Measurements from ENCODE around the gene FADS2. TPM values are rescaled to one million over a fixed set of nuclear protein-coding genes. Genes with fewer than 3 reads are reported as not detected.

Gene FADS2
- total and polyA plus RNA-seq, 2 donors = 11.2 to 39.5 TPM

DNA sequence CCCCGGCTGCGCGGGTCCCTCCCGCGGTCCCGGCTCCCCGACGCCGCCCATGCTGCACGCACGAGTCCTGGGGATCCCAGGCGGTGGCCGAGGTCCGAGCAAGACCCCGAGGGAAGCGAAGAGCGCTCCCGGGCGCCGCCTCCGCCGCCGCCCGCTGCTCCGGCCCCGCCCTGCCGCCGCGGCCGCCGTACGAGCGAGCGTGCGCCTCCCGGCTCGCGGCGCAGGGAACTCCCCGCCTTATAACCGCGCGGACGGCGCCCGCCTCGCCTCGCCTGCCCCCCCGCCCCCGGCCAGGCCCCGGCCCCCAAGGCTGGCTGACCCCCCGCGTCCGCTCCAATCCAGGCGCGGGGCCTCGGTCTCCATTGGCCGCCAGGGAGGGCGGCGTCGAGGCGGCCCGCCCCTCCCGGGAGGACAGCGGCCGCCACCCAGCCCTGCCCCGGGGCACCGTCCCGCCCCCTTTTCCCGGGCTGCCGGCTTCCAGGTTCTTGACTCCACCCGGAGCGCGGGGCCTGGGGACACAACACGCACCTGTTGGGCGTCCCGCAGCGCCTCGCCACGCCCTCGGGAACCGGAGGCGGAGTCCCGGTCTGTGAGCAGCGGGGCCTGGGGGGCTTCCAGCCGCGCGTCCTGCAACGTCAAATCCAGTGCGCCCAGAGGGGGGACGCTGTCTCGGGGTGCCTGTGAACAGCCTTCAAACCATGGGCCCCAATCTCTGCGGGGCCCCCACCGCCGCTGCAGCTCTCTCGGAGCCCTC is 63.4 kb downstream of the FADS2 start, which contains the start of gene FADS3:
Gene FADS3, minus strand, starts transcription at position 215 of the 754 bp plus-strand sequence. Its CDS starts 164 bp downstream, at position 51.
- Histone ChIP-seq H3K27ac (ENCODE audit: low read depth in 1 of 2, low read length in 1 of 2) (peak within 1 kb of the TSS in 1 of 2 donors; percentile 2), H3K4me3 (ENCODE audit: low read length in 2 of 2) (peak within 1 kb of the TSS; percentile 40 to 63), H3K4me1 (ENCODE audit: control insufficient read depth in 2 of 2, insufficient read depth in 2 of 2, low read length in 2 of 2) (peaks cover 6 to 15% of the 10 kb centered on the region in 2 donors), H3K36me3 (ENCODE audit: control insufficient read depth in 2 of 2, insufficient read depth in 2 of 2, low read length in 1 of 2) (no peaks in the 10 kb centered on the region), H3K27me3 (ENCODE audit: control insufficient read depth in 2 of 2, insufficient read depth in 1 of 2, low read length in 1 of 2) (peaks cover 9 to 56% of the 10 kb centered on the region in 2 donors), H3K9me3 (ENCODE audit: control insufficient read depth in 2 of 2, insufficient read depth in 1 of 2, low read length in 1 of 2) (peaks cover 0 to 4% of the 10 kb centered on the region in 2 donors)
- WGBS = under 1% methylated on average over 96 of the region's 96 CpGs
- peak in 5 of 9 donors; percentile 12 to 49 (median 33) for DNase-seq (ENCODE audit: low read depth in 6 of 9, low spot score in 9 of 9)

DNA sequence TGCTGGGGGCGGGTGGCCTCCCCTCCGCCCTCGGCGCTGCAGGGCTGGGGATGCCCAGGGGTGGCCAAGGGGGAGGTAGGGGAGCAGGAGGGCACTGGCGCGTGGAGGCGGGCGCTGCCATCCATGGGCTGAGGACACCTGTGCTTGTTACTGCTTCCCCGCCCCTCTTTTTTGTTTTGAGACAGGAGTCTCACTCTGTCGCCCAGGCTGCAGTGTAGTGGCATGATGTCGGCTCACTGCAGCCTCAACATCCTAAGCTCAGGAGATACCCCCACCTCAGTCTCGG is 63.9 kb downstream of the FADS2 start:
- Histone ChIP-seq H3K27me3 (ENCODE audit: control insufficient read depth in 2 of 2, insufficient read depth in 1 of 2, low read length in 1 of 2) (peaks cover 9 to 54% of the 10 kb centered on the region in 2 donors), H3K4me1 (ENCODE audit: control insufficient read depth in 2 of 2, insufficient read depth in 2 of 2, low read length in 2 of 2) (peaks cover 6 to 15% of the 10 kb centered on the region in 2 donors), H3K27ac (ENCODE audit: low read depth in 1 of 2, low read length in 1 of 2) (peak overlapping the region in 1 of 2 donors; percentile 2), H3K36me3 (ENCODE audit: control insufficient read depth in 2 of 2, insufficient read depth in 2 of 2, low read length in 1 of 2) (no peaks in the 10 kb centered on the region), H3K4me3 (ENCODE audit: low read length in 2 of 2) (peak overlapping the region; percentile 29 to 63), H3K9me3 (ENCODE audit: control insufficient read depth in 2 of 2, insufficient read depth in 1 of 2, low read length in 1 of 2) (no peaks in the 10 kb centered on the region)
- 16% methylated on average over 12 of the region's 12 CpGs for WGBS
- DNase-seq (ENCODE audit: low read depth in 6 of 9, low spot score in 9 of 9) = no peak

DNA sequence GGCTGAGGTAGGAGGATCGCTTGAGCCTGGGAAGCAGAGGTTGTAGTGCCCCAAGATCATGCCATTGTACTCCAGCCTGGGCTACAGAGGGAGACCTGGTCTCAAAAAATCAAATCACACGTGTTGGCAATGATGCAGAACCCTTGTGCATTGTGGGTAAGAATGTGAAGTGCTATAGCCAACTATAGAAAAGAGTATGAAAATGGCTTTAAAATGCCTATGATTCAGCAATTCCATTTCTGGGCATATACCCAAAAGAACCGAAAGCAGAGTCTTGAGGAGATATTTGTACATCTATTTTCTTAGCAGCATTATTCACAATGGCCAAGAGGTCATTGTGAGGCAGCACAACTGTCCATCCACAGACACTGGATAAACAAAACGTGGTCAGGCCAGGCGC is 65.9 kb downstream of the FADS2 start:
- Histone ChIP-seq H3K27ac (ENCODE audit: low read depth in 1 of 2, low read length in 1 of 2) (no peak overlapping the region), H3K9me3 (ENCODE audit: control insufficient read depth in 2 of 2, insufficient read depth in 1 of 2, low read length in 1 of 2) (no peaks in the 10 kb centered on the region), H3K36me3 (ENCODE audit: control insufficient read depth in 2 of 2, insufficient read depth in 2 of 2, low read length in 1 of 2) (no peaks in the 10 kb centered on the region), H3K27me3 (ENCODE audit: control insufficient read depth in 2 of 2, insufficient read depth in 1 of 2, low read length in 1 of 2) (peaks cover 9 to 46% of the 10 kb centered on the region in 2 donors), H3K4me3 (ENCODE audit: low read length in 2 of 2) (no peak overlapping the region), H3K4me1 (ENCODE audit: control insufficient read depth in 2 of 2, insufficient read depth in 2 of 2, low read length in 2 of 2) (peaks cover 8 to 19% of the 10 kb centered on the region in 2 donors)
- WGBS = 64% methylated on average over 5 of the region's 5 CpGs
- DNase-seq (ENCODE audit: low read depth in 6 of 9, low spot score in 9 of 9) = no peak

DNA sequence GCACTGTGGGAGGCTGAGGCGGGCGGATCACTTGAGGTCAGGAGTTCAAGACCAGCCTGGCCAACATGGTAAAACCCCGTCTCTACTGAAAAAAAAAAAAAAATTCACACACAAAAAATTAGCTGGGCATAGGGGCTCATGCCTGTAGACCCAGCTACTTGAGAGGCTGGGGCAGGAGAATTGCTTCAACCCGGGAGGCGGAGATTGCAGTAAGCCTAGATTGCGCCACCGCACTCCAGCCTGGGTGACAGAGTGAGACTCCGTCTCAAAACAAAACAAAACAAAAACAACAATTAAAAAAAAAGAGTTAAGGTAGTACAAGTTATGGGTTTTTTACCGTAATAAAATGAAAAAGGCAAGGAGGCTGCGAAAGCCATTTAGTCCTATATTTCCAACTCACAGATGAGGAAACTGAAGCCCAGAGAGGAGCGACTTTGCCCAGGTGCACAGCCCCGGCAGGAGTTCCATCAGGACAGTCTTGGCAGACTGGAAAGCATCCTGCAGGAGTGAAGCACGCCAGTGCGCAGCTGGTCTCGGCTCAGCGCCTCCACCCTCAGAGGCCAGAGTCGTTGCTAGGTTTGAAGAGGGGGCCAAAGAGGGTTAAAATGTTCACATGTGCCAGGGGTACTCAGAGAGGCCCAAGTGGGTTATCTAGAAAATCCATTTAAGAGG is 67.1 kb downstream of the FADS2 start:
- DNase-seq (ENCODE audit: low read depth in 6 of 9, low spot score in 9 of 9) = no peak
- Histone ChIP-seq H3K27me3 (ENCODE audit: control insufficient read depth in 2 of 2, insufficient read depth in 1 of 2, low read length in 1 of 2) (peaks cover 9 to 39% of the 10 kb centered on the region in 2 donors), H3K27ac (ENCODE audit: low read depth in 1 of 2, low read length in 1 of 2) (no peak overlapping the region)

DNA sequence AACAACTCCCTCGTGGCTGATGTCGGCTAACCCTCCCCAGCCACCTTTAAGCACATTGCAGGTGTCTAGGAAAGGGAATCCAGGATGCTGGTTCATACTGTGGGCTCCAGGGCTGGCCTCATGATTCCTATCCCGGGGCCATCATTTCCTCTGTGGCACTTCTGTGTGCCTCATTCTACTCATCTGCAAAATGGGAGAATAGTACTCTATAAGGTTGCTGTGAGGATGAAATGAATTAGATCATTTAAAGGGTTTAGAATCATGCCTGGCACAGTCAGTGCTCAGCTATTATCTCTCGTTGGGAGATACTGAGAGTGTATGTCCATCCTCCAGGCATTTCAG is 67.6 kb downstream of the FADS2 start:
- no peak for DNase-seq (ENCODE audit: low read depth in 6 of 9, low spot score in 9 of 9)
- peaks cover 9 to 34% of the 10 kb centered on the region in 2 donors for H3K27me3 ChIP-seq (ENCODE audit: control insufficient read depth in 2 of 2, insufficient read depth in 1 of 2, low read length in 1 of 2)
- H3K36me3 ChIP-seq (ENCODE audit: control insufficient read depth in 2 of 2, insufficient read depth in 2 of 2, low read length in 1 of 2) = no peaks in the 10 kb centered on the region
- peaks cover 5 to 18% of the 10 kb centered on the region in 2 donors for H3K4me1 ChIP-seq (ENCODE audit: control insufficient read depth in 2 of 2, insufficient read depth in 2 of 2, low read length in 2 of 2)
- no peaks in the 10 kb centered on the region for H3K9me3 ChIP-seq (ENCODE audit: control insufficient read depth in 2 of 2, insufficient read depth in 1 of 2, low read length in 1 of 2)
- no peak overlapping the region for H3K27ac ChIP-seq (ENCODE audit: low read depth in 1 of 2, low read length in 1 of 2)
- no peak overlapping the region for H3K4me3 ChIP-seq (ENCODE audit: low read length in 2 of 2)
- WGBS = 84% methylated on average over 4 of the region's 4 CpGs

More for the DNA sequence above, 67.1 kb downstream of the FADS2 start:
- WGBS = 90% methylated on average over 17 of the region's 17 CpGs
- H3K4me1 ChIP-seq (ENCODE audit: control insufficient read depth in 2 of 2, insufficient read depth in 2 of 2, low read length in 2 of 2) = peaks cover 8 to 23% of the 10 kb centered on the region in 2 donors
- no peaks in the 10 kb centered on the region for H3K9me3 ChIP-seq (ENCODE audit: control insufficient read depth in 2 of 2, insufficient read depth in 1 of 2, low read length in 1 of 2)
- no peak overlapping the region for H3K4me3 ChIP-seq (ENCODE audit: low read length in 2 of 2)
- no peaks in the 10 kb centered on the region for H3K36me3 ChIP-seq (ENCODE audit: control insufficient read depth in 2 of 2, insufficient read depth in 2 of 2, low read length in 1 of 2)

DNA sequence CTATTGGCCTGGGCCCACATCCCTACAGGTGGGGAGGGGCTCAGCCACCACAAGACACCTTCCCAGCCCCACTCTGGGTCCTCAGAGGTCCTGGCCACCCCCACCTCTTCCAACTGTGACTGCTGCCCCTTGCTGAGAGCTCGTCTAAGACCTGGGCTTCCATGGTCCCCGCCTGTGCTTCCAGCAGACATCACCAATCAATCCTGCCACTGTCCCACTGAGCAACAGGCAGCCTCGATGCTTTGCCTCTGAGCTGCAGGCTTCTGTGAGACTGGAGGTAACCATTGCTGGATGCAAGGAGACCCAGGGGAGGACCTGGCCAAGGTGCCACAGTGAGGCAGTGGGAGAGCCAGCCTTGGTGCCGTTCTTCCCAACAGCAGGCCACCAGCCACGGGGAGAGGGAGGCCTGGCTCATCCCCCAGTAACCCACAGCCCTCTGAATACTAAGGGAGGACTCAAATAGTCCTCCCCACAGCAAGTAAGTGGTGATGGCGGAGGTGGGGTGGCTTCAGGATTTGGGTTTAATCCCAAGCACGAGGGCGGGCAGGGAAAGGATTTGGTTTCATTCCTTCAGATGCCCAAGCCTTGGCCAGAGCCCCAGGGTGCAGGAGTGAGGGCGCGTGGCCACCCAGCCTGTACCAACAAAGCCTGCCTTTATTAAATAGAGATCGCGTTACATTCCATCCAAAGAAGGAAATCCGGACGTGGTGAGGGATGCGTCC is 68.7 kb downstream of the FADS2 start:
- peak overlapping the region in 1 of 2 donors; percentile 22 for H3K27ac ChIP-seq (ENCODE audit: low read depth in 1 of 2, low read length in 1 of 2)
- DNase-seq (ENCODE audit: low read depth in 6 of 9, low spot score in 9 of 9) = no peak
- no peaks in the 10 kb centered on the region for H3K9me3 ChIP-seq (ENCODE audit: control insufficient read depth in 2 of 2, insufficient read depth in 1 of 2, low read length in 1 of 2)
- H3K4me3 ChIP-seq (ENCODE audit: low read length in 2 of 2) = no peak overlapping the region
- peaks cover 7 to 24% of the 10 kb centered on the region in 2 donors for H3K27me3 ChIP-seq (ENCODE audit: control insufficient read depth in 2 of 2, insufficient read depth in 1 of 2, low read length in 1 of 2)
- no peaks in the 10 kb centered on the region for H3K36me3 ChIP-seq (ENCODE audit: control insufficient read depth in 2 of 2, insufficient read depth in 2 of 2, low read length in 1 of 2)
- peaks cover 2 to 12% of the 10 kb centered on the region in 2 donors for H3K4me1 ChIP-seq (ENCODE audit: control insufficient read depth in 2 of 2, insufficient read depth in 2 of 2, low read length in 2 of 2)
- WGBS = 94% methylated on average over 15 of the region's 15 CpGs

DNA sequence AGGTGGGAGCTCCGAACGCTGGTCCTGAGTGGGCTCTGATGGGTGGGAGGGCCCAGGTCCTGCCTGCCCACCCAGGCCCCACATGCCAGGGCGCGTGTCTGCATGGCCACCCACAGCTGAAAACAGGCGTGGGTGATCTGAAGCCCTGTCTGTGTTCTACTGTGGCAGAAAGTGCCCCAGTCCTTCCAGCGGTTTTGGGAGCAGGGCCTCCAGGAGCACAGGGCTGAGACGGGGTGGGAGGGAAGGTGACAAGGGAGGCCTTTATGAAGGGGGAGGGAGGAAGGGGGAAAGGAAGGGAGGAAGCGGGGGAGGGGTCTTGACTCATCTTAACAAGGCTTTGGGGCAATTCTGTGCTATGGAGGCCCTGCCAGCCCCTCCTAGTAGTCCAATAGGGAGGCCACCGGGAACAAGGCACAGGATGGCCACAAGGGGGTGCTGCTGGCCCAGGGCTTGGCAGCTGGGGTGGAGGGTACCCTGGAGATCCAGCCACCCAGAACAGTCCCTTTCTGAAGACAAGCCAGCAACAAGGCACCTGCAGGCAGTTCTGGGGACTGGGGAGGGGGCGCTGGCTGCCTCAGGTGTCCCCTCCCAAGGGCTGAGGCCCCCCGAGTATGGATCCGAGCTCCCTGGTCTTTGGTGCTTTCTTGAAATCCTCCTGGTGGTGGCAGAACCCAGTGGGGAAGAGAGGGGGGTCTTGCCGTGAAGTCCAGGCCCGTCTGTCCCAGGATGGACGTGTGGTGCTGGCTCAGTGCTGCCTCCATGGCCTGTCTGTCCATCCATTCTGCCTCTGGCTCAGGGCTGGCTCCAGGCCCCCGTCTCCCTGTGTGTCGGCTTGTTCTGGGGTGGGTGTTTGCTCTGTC is 69.5 kb downstream of the FADS2 start:
- Histone ChIP-seq H3K36me3 (ENCODE audit: control insufficient read depth in 2 of 2, insufficient read depth in 2 of 2, low read length in 1 of 2) (no peaks in the 10 kb centered on the region), H3K27me3 (ENCODE audit: control insufficient read depth in 2 of 2, insufficient read depth in 1 of 2, low read length in 1 of 2) (peaks cover 4 to 16% of the 10 kb centered on the region in 2 donors), H3K27ac (ENCODE audit: low read depth in 1 of 2, low read length in 1 of 2) (no peak overlapping the region), H3K9me3 (ENCODE audit: control insufficient read depth in 2 of 2, insufficient read depth in 1 of 2, low read length in 1 of 2) (no peaks in the 10 kb centered on the region), H3K4me1 (ENCODE audit: control insufficient read depth in 2 of 2, insufficient read depth in 2 of 2, low read length in 2 of 2) (peaks cover 2 to 10% of the 10 kb centered on the region in 2 donors), H3K4me3 (ENCODE audit: low read length in 2 of 2) (no peak overlapping the region)
- WGBS = 80% methylated on average over 17 of the region's 17 CpGs
- DNase-seq (ENCODE audit: low read depth in 6 of 9, low spot score in 9 of 9) = peak in 8 of 9 donors; percentile 28 to 72 (median 42)

DNA sequence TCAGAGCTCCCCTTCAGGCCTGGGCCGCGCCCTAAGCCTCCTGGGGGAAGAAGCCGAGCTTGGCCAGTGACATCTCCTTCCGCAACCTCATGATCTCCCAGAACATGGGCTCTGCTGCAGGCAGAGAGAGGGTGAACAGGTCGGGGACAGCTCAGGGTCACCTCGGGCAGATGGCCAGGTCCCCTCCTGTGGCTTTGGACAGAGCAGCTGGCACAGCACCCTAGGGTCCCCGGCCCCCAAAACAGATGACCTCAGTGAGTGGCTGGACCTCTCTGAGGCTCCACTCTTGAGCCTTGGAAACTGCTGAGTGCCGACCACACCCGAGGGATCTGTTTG is 70.1 kb downstream of the FADS2 start:
- no peaks in the 10 kb centered on the region for H3K9me3 ChIP-seq (ENCODE audit: control insufficient read depth in 2 of 2, insufficient read depth in 1 of 2, low read length in 1 of 2)
- peaks cover 2 to 10% of the 10 kb centered on the region in 2 donors for H3K4me1 ChIP-seq (ENCODE audit: control insufficient read depth in 2 of 2, insufficient read depth in 2 of 2, low read length in 2 of 2)
- no peaks in the 10 kb centered on the region for H3K36me3 ChIP-seq (ENCODE audit: control insufficient read depth in 2 of 2, insufficient read depth in 2 of 2, low read length in 1 of 2)
- DNase-seq (ENCODE audit: low read depth in 6 of 9, low spot score in 9 of 9) = no peak
- 93% methylated on average over 9 of the region's 9 CpGs for WGBS
- peaks cover 0 to 10% of the 10 kb centered on the region in 2 donors for H3K27me3 ChIP-seq (ENCODE audit: control insufficient read depth in 2 of 2, insufficient read depth in 1 of 2, low read length in 1 of 2)
- H3K27ac ChIP-seq (ENCODE audit: low read depth in 1 of 2, low read length in 1 of 2) = no peak overlapping the region
- H3K4me3 ChIP-seq (ENCODE audit: low read length in 2 of 2) = no peak overlapping the region

All from thymus (tissue), 11 donors.